ENCODE data around the gene PARVB.

The PARVB gene

GRCh38 chr22:44187652-44188230 lies 163.6 kb downstream of the PARVB start:
- Histone ChIP-seq H3K36me3 (ENCODE audit: control insufficient read depth in 2 of 2, insufficient read depth in 1 of 2, low read length in 2 of 2) (no peaks in the 10 kb centered on the region), H3K27ac (ENCODE audit: extremely low read depth, low read depth, low read length) (no peak overlapping the region), H3K4me1 (ENCODE audit: control insufficient read depth, insufficient read depth, low read length) (peaks cover 4% of the 10 kb centered on the region; the same call in 1 of the 2 replicates), H3K4me3 (ENCODE audit: low read depth, low read length) (no peak overlapping the region), H3K9me3 (ENCODE audit: control insufficient read depth, insufficient read depth, low read depth, low read length) (no peaks in the 10 kb centered on the region)
- POLR2A ChIA-PET, result no interaction called here
- CTCF ChIA-PET, result no interaction called here
- TF ChIP-seq ZNF658 (tag by site-specific recombination; IDR thresholded peaks at IDR 0.05), result no peak
- TF ChIP-seq ZNF629 (tag by site-specific recombination; IDR thresholded peaks at IDR 0.05), result no peak
- no peak for TF ChIP-seq ZNF274 (IDR thresholded peaks at IDR 0.05; ENCODE audit: low read length)
- no peak for TF ChIP-seq ZNF274 (tag by site-specific recombination; IDR thresholded peaks at IDR 0.05; ENCODE audit: borderline replicate concordance)
- TF ChIP-seq ZNF558 (tag by site-specific recombination; IDR thresholded peaks at IDR 0.05), result no peak
- no peak for TF ChIP-seq ZNF623 (tag by site-specific recombination; IDR thresholded peaks at IDR 0.05)
- no peak for TF ChIP-seq PATZ1 (tag by site-specific recombination; IDR thresholded peaks at IDR 0.05)
- TF ChIP-seq PRDM1 (tag by site-specific recombination; IDR thresholded peaks at IDR 0.05), result no peak
- TF ChIP-seq ZNF473 (tag by site-specific recombination; IDR thresholded peaks at IDR 0.05), result no peak
- no peak for TF ChIP-seq ZBTB8A (tag by site-specific recombination; IDR thresholded peaks at IDR 0.05)
- no peak for TF ChIP-seq KLF1 (tag by site-specific recombination; IDR thresholded peaks at IDR 0.05)
- no peak for TF ChIP-seq OSR2 (tag by site-specific recombination; IDR thresholded peaks at IDR 0.05)
- TF ChIP-seq ZNF585B (tag by site-specific recombination; IDR thresholded peaks at IDR 0.05), result no peak
- TF ChIP-seq ZNF488 (tag by site-specific recombination; IDR thresholded peaks at IDR 0.05), result no peak
- TF ChIP-seq ATF2 (tag by site-specific recombination; IDR thresholded peaks at IDR 0.05; ENCODE audit: low read depth), result no peak
- TF ChIP-seq ZNF2 (tag by site-specific recombination; IDR thresholded peaks at IDR 0.05), result no peak

- TF ChIP-seq PRDM10 (tag by site-specific recombination; IDR thresholded peaks at IDR 0.05) (no peak), ZNF544 (tag by site-specific recombination; IDR thresholded peaks at IDR 0.05) (no peak), ZNF248 (tag by site-specific recombination; IDR thresholded peaks at IDR 0.05) (no peak), PRDM4 (tag by site-specific recombination; IDR thresholded peaks at IDR 0.05) (no peak), ZNF433 (tag by site-specific recombination; IDR thresholded peaks at IDR 0.05; ENCODE audit: low read depth) (no peak), ZNF416 (tag by site-specific recombination; IDR thresholded peaks at IDR 0.05) (no peak), ZNF311 (tag by site-specific recombination; IDR thresholded peaks at IDR 0.05; ENCODE audit: borderline replicate concordance) (no peak), ZNF221 (tag by site-specific recombination; IDR thresholded peaks at IDR 0.05; ENCODE audit: borderline replicate concordance) (no peak)
- no peaks in the 10 kb centered on the region for H3K9me3 ChIP-seq (ENCODE audit: control insufficient read depth, insufficient read depth, low read depth, low read length)
Measured at GRCh38 chr22:44188316-44188715, 164.2 kb downstream of the PARVB start.

More at GRCh38 chr22:44188316-44188715, 164.2 kb downstream of the PARVB start:
- Histone ChIP-seq H3K4me3 (ENCODE audit: low read depth, low read length) (no peak overlapping the region), H3K27ac (ENCODE audit: extremely low read depth, low read depth, low read length) (no peak overlapping the region), H3K4me1 (ENCODE audit: control insufficient read depth, insufficient read depth, low read length) (peaks cover 4% of the 10 kb centered on the region; the same call in 1 of the 2 replicates), H3K36me3 (ENCODE audit: control insufficient read depth in 2 of 2, insufficient read depth in 1 of 2, low read length in 2 of 2) (no peaks in the 10 kb centered on the region)
- ChIA-PET CTCF (no interaction called here), POLR2A (no interaction called here)

All from HEK293 (cell line).